ENCODE results near the gene ANKLE2.
"Not testable (repeated sequence)": the region's sequence is repeated elsewhere in the genome, so short reads cannot be mapped to it uniquely, and the experiment has no call there.

Gene ANKLE2

GRCh38 chr12:132703641-132704040 lies 58.0 kb downstream of the ANKLE2 start:
- Mint-ChIP-seq H3K9me3 (peaks cover 3% of the 10 kb centered on the region), H3K36me3 (peaks cover 40% of the 10 kb centered on the region), H3K4me1 (no peaks in the 10 kb centered on the region), H3K4me3 (no peak overlapping the region), H3K27ac (peak overlapping the region; percentile 60)
- DNase-seq (ENCODE audit: low spot score in 2 of 2) (no peak), ATAC-seq (no peak)

- H3K9me3 Mint-ChIP-seq: peaks cover 3% of the 10 kb centered on the region
- ATAC-seq: no peak
- H3K4me1 Mint-ChIP-seq: no peaks in the 10 kb centered on the region
- no peak overlapping the region for H3K27ac Mint-ChIP-seq
- no peak overlapping the region for H3K4me3 Mint-ChIP-seq
- H3K36me3 Mint-ChIP-seq: peaks cover 50% of the 10 kb centered on the region
- DNase-seq (ENCODE audit: low spot score in 2 of 2): no peak
Observed at GRCh38 chr12:132702640-132703039, 59.0 kb downstream of the ANKLE2 start.

DNA sequence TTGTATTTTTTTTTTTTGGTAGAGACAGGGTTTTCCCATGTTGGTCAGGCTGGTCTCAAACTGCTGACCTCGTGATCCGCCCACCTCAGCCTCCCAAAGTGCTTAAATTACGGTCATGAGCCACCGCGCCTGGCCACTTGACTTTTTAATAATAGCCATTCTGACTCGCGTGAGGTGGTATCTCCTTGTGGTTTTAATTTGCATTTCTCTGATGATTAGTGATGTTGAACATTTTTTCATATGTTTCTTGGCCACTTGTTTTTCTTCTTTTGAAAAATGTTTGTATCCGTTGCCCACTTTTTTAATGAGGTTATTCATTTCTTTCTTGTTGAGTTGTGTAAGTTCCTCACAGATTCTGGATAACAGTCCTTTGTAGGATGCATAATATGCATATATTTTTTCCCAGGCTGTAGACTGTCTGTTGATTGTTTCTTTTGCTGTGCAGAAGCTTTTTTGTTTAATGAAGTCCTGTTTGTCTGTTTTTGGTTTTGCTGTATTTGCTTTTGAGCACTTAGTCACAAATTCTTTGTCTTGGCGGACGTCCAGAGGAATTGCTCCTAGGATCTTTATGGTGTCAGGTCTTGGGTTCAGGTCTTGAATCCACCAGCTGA lies 61.3 kb downstream of the ANKLE2 start:
- H3K9me3 Mint-ChIP-seq: no peaks in the 10 kb centered on the region
- H3K27ac Mint-ChIP-seq: no peak overlapping the region
- ATAC-seq (no peak), DNase-seq (ENCODE audit: low spot score in 2 of 2) (no peak)
- H3K4me1 Mint-ChIP-seq: no peaks in the 10 kb centered on the region
- peaks cover 72% of the 10 kb centered on the region for H3K36me3 Mint-ChIP-seq
- H3K4me3 Mint-ChIP-seq: no peak overlapping the region

GRCh38 chr12:132698341-132698740 lies 63.3 kb downstream of the ANKLE2 start:
- DNase-seq (ENCODE audit: low spot score in 2 of 2): no peak
- H3K27ac Mint-ChIP-seq: no peak overlapping the region
- ATAC-seq: no peak
- no peak overlapping the region for H3K4me3 Mint-ChIP-seq
- no peaks in the 10 kb centered on the region for H3K9me3 Mint-ChIP-seq
- H3K4me1 Mint-ChIP-seq: no peaks in the 10 kb centered on the region
- H3K36me3 Mint-ChIP-seq: peaks cover 66% of the 10 kb centered on the region

DNA sequence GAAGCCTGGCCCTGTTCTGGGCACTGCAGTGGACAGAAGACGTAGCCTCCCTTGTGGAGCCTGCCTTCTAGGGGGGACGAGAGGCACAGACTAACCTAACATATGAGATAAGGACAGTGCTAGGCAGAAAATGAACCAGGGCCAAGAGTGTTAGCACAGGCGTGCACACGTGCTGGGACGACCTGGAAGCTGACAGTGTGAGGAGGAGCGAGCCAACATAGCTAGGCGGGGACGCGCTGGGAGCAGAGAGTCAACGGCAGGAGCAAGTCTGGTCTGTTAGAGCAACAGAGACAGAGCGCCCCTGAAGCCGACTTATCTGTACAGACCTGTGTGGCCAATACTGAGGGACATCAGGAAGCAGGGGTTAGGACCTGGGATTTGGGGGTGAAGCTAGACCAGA lies 66.2 kb downstream of the ANKLE2 start:
- Mint-ChIP-seq H3K36me3 (peaks cover 60% of the 10 kb centered on the region), H3K4me3 (no peak overlapping the region), H3K4me1 (no peaks in the 10 kb centered on the region), H3K27ac (no peak overlapping the region), H3K9me3 (no peaks in the 10 kb centered on the region)
- no peak for ATAC-seq
- no peak for DNase-seq (ENCODE audit: low spot score in 2 of 2)

GRCh38 chr12:132694888-132695287 lies 66.7 kb downstream of the ANKLE2 start:
- not testable (repeated sequence) for H3K9me3 Mint-ChIP-seq; H3K4me1 Mint-ChIP-seq; DNase-seq (ENCODE audit: low spot score in 2 of 2); H3K4me3 Mint-ChIP-seq; H3K27ac Mint-ChIP-seq; ATAC-seq
- peaks cover 55% of the 10 kb centered on the region for H3K36me3 Mint-ChIP-seq

DNA sequence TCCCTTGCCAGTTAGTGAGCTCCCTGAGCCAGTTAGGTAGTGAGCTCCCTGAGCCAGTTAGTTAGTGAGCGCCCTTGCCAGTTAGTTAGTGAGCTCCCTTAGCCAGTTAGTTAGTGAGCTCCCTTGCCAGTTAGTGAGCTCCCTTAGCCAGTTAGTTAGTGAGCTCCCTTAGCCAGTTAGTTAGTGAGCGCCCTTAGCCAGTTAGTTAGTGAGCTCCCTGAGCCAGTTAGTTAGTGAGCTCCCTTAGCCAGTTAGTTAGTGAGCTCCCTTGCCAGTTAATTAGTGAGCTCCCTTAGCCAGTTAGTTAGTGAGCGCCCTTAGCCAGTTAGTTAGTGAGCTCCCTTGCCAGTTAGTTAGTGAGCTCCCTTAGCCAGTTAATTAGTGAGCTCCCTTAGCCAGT lies 69.6 kb downstream of the ANKLE2 start:
- peaks cover 28% of the 10 kb centered on the region for H3K36me3 Mint-ChIP-seq
- H3K4me3 Mint-ChIP-seq; H3K9me3 Mint-ChIP-seq; ATAC-seq; DNase-seq (ENCODE audit: low spot score in 2 of 2); H3K4me1 Mint-ChIP-seq; H3K27ac Mint-ChIP-seq: not testable (repeated sequence)

DNA sequence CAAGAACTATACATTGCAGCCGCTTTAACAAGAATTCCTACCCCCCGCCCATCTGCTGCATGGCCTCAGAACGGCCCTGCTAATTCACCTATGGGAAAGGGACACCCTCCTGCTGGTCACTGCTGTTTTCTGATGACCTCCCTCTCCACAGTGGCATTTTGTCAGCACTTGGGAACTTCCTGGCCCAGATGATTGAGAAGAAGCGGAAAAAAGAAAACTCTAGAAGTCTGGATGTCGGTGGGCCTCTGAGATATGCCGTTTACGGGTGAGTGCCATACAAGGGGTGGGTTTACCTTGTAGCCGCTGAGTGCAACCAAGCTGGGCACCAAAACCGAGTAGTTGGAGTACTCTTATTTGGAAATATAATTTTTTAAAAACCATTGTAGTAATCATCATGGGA lies 71.5 kb downstream of the ANKLE2 start:
- H3K27ac Mint-ChIP-seq: no peak overlapping the region
- H3K9me3 Mint-ChIP-seq: no peaks in the 10 kb centered on the region
- H3K36me3 Mint-ChIP-seq: peaks cover 21% of the 10 kb centered on the region
- DNase-seq (ENCODE audit: low spot score in 2 of 2): no peak
- no peak for ATAC-seq
- H3K4me1 Mint-ChIP-seq: peaks cover 10% of the 10 kb centered on the region
- no peak overlapping the region for H3K4me3 Mint-ChIP-seq

GRCh38 chr12:132689227-132689626 lies 72.4 kb downstream of the ANKLE2 start:
- Mint-ChIP-seq H3K4me1 (peaks cover 12% of the 10 kb centered on the region), H3K9me3 (no peaks in the 10 kb centered on the region), H3K36me3 (peaks cover 22% of the 10 kb centered on the region), H3K4me3 (peak overlapping the region; percentile 13), H3K27ac (no peak overlapping the region)
- DNase-seq (ENCODE audit: low spot score in 2 of 2) (no peak), ATAC-seq (no peak)

DNA sequence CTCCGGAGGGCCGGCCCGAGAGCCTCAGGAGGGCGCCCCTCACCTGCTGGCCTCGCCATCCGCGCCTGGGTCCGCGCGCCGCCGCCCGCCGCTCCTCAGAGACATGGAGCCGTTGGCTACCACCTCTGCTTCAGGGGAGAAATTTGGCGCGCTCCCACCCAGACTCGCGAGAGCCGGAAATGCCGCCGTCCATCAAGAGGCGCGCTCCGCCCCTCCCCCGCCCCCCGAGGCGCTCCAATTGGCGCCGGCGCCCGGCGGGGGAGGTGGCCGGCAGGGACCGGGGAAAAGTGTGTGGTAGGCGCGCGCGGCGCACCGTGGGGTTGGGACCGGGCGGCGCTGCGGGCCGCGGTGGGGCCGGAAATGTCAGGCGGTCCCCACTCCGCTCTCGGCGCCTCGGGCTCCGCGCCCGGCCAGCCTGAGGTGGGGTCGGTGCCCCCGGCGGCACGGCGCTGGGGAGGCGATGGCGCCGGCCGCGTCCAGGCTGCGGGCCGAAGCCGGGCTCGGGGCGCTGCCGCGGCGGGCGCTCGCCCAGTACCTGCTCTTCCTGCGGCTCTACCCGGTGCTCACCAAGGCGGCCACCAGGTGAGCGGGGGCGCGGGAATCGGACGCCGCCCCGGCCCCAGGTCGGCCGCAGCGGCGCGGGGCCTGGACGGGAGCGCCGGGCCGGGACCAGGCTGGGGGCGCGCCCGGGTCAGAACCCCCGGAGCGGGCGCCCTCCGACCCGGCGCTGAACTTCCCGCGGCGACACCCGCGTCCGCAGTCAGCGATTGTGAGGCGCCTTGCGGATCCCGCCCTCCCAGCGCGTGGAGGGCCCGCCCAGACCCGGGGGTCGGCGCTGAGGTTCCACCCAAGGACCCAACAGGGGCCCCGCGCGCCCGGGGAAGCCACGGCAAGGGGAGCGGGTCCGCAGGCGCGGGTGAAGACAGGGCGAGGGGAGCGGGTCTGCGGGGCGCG lies 74.1 kb downstream of the ANKLE2 start, which contains the start of the genes POLE and PXMP2:
POLE (minus strand) TSS at position 132 of the 954 bp plus-strand sequence; CDS start at position 105, 27 bp downstream.
PXMP2 (plus strand) TSS at position 377 of the 954 bp plus-strand sequence; CDS start at position 461, 84 bp downstream.
- H3K27ac Mint-ChIP-seq: peak within 1 kb of the TSS; percentile 81
- H3K9me3 Mint-ChIP-seq: no peaks in the 10 kb centered on the region
- ATAC-seq (peak; percentile 96), DNase-seq (ENCODE audit: low spot score in 2 of 2) (peak; percentile 84 to 93)
- peaks cover 22% of the 10 kb centered on the region for H3K36me3 Mint-ChIP-seq
- peak within 1 kb of the TSS; percentile 71 for H3K4me3 Mint-ChIP-seq
- H3K4me1 Mint-ChIP-seq: peaks cover 12% of the 10 kb centered on the region

DNA sequence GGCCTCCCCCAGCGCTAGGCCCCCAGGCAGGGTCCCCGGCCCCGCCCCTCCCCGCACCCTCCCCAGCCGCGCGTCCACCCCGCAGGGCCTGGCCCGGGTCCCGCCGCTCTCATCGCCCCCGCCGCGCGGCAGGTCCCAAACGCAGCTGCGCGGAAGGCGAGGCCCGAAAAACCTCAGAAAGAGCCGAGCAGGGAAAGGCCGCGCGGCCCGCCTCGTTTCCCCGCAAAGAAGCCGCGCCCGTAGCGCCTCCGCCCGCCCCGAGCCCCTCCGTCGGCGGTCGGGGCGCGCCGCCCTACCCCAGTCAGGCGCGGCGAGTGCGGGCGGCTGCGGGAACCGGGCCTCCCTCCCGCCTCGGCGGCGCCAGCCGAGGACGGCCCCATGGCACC lies 74.8 kb downstream of the ANKLE2 start:
- peak; percentile 67 for ATAC-seq
- Mint-ChIP-seq H3K9me3 (no peaks in the 10 kb centered on the region), H3K27ac (peak overlapping the region; percentile 81), H3K4me1 (peaks cover 12% of the 10 kb centered on the region), H3K36me3 (peaks cover 22% of the 10 kb centered on the region), H3K4me3 (peak overlapping the region; percentile 71)
- no peak for DNase-seq (ENCODE audit: low spot score in 2 of 2)

- DNase-seq (ENCODE audit: low spot score in 2 of 2): no peak
- ATAC-seq: no peak
- H3K4me1 Mint-ChIP-seq: peaks cover 23% of the 10 kb centered on the region
- H3K36me3 Mint-ChIP-seq: peaks cover 26% of the 10 kb centered on the region
- H3K4me3 Mint-ChIP-seq: peak overlapping the region; percentile 71
- H3K9me3 Mint-ChIP-seq: no peaks in the 10 kb centered on the region
- H3K27ac Mint-ChIP-seq: peak overlapping the region; percentile 81
Observed at GRCh38 chr12:132685400-132685799, 76.2 kb downstream of the ANKLE2 start.

DNA sequence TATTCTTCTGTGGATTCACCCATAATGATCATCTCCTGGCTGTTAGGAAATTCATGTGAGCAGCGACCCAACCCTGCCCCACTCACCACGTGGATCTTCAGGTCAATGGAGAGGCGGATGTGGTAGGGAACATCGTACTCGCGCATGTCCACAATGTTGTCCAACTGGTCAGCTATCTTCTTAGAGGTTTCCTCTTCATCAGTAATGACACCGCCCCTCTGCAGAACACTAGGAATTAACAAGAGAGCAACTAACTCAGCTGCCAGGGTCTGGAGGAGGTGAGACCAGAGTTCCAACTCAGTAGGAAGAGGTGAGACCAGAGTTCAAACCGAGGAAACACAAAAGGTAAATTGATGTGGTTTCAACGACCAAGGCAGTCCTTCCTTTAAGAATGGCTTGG lies 84.1 kb downstream of the ANKLE2 start:
- H3K9me3 Mint-ChIP-seq: no peaks in the 10 kb centered on the region
- no peak overlapping the region for H3K4me3 Mint-ChIP-seq
- DNase-seq (ENCODE audit: low spot score in 2 of 2) (no peak), ATAC-seq (no peak)
- peaks cover 13% of the 10 kb centered on the region for H3K4me1 Mint-ChIP-seq
- H3K36me3 Mint-ChIP-seq: peaks cover 87% of the 10 kb centered on the region
- H3K27ac Mint-ChIP-seq: no peak overlapping the region

- H3K4me3 Mint-ChIP-seq: no peak overlapping the region
- no peak overlapping the region for H3K27ac Mint-ChIP-seq
- DNase-seq (ENCODE audit: low spot score in 2 of 2): no peak
- H3K36me3 Mint-ChIP-seq: peaks cover 97% of the 10 kb centered on the region
- no peak for ATAC-seq
- no peaks in the 10 kb centered on the region for H3K9me3 Mint-ChIP-seq
- peaks cover 11% of the 10 kb centered on the region for H3K4me1 Mint-ChIP-seq
Observed at GRCh38 chr12:132675757-132676432, 85.7 kb downstream of the ANKLE2 start.

Measured in stimulated activated effector memory CD8-positive, alpha-beta T cell treated with anti-CD3 and anti-CD28 coated beads, Interleukin-12 subunit alpha, Interleukin-12 subunit beta, amount 100 ng/mL, for 72 hours (primary cell).